Activated CD4-positive, CD25-positive, alpha-beta regulatory T cell treated with anti-CD3 and anti-CD28 coated beads, Interleukin-2, amount 50 U/mL, for 24 hours (primary cell): ENCODE results near the gene UBASH3A.
A peak's percentile ranks its signal among the peaks of the same experiment; 100 is the strongest.
"Not testable (repeated sequence)": the region's sequence is repeated elsewhere in the genome, so short reads cannot be mapped to it uniquely, and the experiment has no call there.

ENCODE experiments used
- ATAC-seq, 2 donors: fragments of 150-1000 bp; cut with Tn5 transposase; one replicate each; pipeline ENCODE4 v1.10.0; 2021; ENCODE audit warnings: mild to moderate bottlenecking in 1 of 2, moderate library complexity in 1 of 2

Gene UBASH3A

GRCh38 chr21:42469726-42470125 lies 66.0 kb downstream of the UBASH3A start:
- not testable (repeated sequence) for ATAC-seq

DNA sequence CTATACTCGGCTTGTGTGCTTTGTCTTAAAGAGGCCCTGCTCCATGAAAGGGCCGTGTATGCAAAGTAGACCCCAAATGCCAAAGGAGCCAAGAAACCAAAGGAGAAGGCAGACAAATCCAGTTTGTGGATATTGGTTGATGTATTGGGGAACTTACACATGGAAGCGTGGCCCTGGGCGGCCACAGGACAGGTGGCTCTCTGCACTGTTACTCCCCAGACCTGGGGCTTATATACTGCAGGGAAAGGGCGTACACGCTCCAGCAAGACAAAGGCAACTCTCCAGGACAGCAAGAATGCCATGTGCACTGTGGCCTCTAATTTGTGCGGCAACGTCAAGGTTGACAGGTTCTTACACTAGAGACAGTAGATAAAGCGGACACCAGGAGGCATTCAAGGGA lies 67.5 kb downstream of the UBASH3A start:
- no peak for ATAC-seq

DNA sequence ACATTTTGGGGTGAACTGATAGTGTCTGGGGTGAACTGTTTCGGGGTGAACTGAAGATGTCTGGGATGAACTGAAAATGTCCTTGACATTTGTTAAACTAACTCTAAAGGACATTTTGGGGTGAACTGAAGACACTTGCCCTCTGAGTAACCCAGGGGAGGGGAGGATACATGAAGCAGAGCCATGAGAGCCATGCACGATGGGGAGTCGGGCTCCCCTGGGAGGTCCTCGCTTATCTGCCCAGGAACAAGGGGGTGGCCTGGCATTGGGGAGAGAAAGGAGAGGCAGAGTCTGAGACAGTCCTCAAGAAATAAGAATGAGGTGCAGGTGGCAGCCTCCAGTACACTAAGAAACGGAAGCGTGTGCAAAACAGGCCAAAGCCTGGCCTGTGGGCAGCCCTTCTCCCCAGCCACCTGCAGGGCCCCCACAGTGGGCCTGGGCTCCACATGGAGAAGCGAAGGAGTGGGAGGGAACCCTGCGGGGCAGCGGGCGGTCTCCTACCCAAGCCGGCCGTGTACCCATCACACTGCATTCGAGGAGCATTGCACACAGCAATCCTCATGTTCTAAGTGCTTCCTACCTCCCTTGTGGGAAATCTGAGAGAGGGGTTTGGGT lies 68.1 kb downstream of the UBASH3A start:
- no peak for ATAC-seq

DNA sequence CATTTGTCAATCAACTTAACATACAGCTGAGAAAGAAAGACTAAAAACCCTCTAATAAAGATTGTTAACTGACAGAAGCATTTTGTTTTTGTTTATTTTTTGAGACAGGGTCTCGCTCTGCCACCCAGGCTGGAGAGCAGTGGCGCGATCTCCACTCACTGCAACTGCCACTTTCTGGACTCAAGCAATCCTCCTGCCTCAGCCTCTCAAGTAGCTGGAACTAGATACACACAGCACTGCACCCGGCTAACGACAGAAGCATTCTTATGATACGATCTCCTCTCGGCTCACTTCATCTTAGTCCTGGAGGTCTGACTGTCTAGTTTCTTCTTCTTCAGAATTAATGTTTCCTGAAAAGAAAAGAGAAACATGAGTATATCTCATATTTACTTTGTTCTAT lies 68.8 kb downstream of the UBASH3A start:
- ATAC-seq, result no peak

DNA sequence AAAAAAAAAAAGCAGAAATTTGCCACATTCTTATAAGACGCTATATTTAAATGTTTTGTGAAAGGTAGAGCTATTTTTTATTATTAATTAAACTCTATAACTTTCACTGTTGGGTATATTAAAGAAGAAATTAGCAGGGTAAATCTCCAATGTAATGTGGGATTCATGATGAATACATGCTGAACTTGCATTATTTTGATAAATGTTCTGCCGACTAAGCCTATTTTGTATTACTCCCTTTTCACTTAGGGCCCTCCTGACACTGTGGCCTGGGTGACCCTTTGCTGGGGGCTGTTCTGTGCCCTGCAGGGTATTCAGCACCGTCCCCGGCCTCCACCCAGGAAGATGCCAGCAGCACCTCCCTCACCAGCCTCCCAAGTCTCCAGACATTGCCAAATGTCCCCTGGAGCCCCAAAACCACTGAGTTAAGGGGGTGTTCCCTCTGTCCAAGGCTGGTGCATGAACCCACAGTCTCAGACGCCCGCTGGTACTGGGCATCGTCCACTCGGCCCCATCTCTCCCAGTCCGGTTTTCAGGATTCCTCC lies 69.9 kb downstream of the UBASH3A start:
- ATAC-seq, result no peak

DNA sequence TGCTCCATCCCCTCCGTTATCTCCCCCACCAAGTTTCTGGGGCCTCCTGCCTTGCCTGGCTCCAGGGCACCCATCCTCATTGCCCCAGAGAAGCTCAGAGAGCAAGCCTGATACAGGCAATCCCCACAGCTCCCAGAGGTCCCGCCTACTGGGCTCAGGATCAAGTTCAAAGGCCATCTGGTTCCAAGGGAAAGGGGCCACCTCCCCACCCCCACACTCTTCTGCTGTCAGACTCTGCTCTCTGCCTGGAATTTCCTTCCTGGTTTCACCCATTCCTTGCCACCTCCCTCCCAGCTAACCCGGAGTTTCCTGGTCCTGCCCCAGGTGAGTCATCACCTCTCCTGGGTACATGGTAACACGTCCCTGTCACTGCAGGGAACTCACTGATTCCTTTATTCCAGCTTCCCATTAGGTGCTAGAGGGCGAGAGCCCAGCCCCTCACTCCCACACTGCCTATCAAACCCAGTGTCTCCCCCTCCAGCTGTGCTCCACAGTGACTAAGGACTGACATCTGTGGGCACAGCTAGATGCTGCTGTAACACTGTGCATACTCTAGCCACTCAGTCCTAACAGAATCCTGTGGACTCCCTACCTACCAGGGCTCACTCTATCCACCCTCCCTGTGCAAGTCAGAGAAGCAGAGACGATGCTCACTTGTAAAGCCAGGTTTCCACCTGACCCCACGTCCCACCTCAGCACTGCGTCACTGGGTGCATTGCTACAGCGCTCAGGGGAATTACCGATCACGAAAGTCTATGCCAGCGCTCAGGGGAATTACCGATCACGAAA lies 70.5 kb downstream of the UBASH3A start:
- peak; percentile 84 to 87 for ATAC-seq

- no peak for ATAC-seq
Measured at GRCh38 chr21:42475036-42475435, 71.3 kb downstream of the UBASH3A start.

- ATAC-seq, result no peak
Measured at GRCh38 chr21:42475526-42476387, 72.1 kb downstream of the UBASH3A start.

DNA sequence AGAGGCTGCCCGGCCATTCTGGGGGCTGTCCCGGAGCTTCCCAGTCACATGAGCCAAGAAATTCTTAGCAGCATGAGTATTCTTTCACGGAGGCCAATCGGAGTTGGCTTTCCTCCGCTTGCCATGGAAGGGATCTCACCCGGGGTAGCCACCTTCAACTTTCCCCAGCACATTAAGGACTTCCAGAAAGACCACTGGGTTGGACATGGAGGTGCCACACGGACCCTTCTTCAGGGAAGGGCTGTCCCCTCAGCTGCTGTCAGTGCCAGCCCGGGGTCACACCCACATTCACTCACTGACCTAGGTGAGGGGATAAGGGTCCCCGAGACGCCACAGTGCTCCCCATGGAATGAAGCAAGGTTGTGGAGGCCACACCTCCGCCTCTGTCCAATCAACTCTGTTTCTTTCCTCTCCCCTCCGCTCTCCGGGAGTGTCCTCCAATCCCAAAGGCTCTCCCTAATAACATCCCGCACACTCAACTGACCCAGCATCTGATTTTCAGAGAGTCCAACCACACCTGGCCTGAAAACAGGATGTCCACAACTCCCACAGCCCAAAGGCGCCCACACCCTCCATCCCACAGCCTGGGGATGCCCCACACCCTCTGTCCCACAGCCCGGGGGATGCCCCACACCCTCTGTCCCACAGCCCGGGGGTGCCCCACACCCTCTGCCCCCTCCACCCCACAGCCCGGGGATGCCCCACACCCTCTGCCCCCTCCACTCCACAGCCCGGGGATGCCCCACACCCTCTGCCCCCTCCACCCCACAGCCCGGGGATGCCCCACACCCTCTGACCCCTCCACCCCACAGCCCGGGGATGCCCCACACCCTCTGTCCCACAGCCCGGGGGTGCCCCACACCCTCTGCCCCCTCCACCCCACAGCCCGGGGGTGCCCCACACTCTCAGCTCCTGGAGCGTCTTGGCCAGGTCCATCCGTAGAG lies 73.0 kb downstream of the UBASH3A start:
- ATAC-seq, result no peak

DNA sequence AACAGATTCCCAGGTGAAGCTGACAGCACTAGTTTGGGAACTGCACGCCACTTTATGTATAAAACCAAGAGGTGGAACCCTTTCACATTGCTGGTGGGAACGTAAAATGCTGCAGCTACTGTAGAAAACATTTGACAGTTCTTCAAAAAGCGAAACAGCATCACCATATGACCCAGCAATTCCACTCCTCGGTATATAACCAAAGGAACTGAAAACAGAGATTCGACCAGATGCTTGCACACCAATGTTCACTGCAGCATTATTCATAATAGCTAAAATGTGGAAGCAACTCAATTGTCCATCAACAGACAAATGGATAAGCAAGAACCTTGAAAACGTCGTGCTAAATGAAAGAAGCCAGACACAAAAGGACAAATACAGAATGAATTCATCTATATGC lies 74.8 kb downstream of the UBASH3A start:
- ATAC-seq, result no peak

GRCh38 chr21:42479582-42479981 lies 75.9 kb downstream of the UBASH3A start:
- no peak for ATAC-seq

GRCh38 chr21:42480736-42481135 lies 77.0 kb downstream of the UBASH3A start:
- ATAC-seq, result no peak

DNA sequence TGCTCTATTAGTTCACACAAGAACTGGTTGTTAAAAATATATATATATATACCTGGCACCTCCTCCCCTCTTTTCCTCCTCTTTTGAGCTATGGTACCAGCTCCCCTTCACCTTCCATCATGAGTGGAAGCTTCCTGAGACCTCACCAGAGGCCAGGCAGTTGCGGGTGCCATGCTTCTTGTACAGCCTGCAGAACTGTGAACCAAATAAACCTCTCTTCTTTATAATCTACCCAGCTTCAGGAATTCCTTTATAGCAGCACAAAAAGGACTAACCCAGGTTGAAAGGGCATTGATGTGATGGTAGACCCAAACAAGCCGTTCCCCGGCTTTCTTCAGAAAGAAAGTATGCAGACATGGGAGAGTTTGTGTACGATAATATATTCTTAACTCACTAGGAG lies 77.5 kb downstream of the UBASH3A start:
- ATAC-seq, result no peak

DNA sequence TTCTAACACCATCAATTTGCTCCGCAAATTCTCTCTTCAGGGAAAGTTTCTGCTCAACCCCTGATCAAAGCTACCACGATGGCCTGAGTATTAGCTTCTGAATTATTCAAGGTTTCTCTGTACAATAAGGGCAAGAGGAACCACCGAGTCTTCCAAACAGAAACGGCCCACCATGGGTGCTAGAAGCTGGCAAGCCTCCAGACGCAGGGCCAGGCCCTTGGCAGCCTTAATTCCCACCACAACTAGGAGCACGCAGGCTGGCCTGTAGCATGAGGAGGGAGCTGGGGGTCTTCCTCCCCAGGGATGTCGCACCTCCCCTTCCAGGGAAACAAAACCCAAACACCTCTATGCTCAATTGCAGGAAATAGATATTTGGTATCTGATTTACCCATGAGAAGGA lies 81.3 kb downstream of the UBASH3A start:
- no peak for ATAC-seq

DNA sequence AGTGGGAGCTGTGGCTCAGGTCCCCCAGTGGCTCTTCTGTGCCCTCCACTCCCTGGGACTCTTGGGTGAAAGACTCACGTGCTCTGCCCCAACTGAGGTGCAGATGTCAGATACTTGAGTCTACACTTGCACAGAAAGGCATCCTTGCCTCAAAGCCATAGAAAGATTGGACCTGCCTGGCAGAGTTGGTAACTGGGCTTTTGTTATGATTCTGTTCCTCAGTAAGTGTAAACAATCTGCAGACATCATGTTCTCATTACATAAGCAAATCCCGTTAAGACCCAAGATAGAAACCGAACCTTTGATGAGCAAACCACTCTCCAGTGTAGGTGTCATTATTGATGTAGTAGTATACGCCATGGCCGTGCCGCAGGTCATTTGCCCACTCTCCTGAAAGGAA lies 82.4 kb downstream of the UBASH3A start:
- ATAC-seq, result no peak

- ATAC-seq, result no peak
Measured at GRCh38 chr21:42486531-42486930, 82.8 kb downstream of the UBASH3A start.

DNA sequence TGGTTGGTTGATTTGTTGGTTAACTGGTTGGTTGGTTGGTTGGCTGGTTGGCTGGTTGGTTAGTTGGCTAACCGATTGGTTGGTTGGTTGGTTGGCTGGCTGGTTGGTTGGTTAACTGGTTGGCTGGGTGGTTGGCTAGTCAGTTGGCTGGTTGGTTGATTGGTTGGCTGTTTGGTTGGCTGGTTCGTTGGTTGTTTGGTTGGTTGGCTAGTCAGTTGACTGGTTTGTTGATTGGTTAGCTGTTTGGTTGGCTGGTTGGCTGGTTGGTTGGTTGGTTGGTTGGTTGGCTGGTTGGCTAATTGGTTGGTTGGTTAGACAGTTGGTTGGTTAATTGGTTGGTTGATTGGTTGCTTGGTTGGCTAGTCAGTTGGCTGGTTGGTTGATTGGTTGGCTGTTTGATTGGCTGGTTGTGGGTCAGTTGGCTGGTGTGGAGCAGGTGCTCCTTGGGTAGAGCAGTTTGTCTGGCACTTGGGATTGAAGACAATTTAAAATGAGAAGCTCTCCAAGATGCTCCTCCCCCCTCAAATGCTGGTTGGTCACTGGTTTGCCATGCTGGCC lies 85.4 kb downstream of the UBASH3A start:
- ATAC-seq, result no peak

GRCh38 chr21:42489991-42490390 lies 86.3 kb downstream of the UBASH3A start:
- no peak for ATAC-seq

DNA sequence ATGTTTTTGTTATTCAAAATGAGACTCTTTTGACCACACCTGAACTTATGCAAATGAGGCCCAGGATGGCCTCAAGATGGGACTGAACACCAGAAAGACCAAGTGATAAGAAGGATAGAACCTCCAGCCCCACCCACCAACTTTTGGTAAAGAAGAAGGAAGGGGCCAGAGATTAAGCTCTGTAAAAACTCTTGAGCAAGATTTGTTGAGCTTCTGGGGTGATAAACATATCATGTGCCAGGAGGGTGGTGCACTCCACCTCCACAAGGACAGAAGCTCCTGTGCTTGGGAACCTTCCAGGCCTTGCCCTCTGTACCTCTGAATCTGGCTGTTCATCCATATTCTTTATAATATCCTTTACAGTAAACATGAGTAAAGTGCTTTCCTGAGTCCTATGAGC lies 87.0 kb downstream of the UBASH3A start:
- ATAC-seq, result no peak

DNA sequence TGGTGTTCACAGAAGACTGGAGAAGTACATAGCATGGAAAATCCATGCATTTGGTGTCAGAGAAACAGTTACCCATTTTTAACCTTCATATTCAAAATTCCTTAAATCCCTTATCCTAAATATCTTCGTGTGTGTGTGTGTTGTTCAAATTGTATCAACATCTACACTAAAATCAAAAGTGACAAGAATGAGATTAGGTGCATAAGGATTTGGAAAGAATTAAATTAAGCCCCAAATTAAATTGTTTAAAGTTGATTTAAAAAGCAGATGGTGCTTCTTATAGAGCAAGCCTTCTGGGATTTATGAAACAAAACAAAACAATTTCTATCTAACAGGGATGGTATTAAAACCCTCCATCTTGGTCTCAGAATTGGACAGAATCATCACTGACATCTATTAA lies 87.6 kb downstream of the UBASH3A start:
- no peak for ATAC-seq

GRCh38 chr21:42492201-42492600 lies 88.5 kb downstream of the UBASH3A start:
- no peak for ATAC-seq
